OCI-M1 (cell line): ENCODE measurements around the gene MARCOL.

Source experiments
- DNase-seq: peaks from one replicate; lab custom pipeline; 2025; lab: John Stamatoyannopoulos, UW

MARCOL gene

GRCh38 chr5:148238418-148238794, at the start of gene MARCOL:
MARCOL (plus strand) TSS chr5:148238525; CDS start chr5:148238598, 73 bp downstream.
- peak; percentile 40 for DNase-seq

DNA sequence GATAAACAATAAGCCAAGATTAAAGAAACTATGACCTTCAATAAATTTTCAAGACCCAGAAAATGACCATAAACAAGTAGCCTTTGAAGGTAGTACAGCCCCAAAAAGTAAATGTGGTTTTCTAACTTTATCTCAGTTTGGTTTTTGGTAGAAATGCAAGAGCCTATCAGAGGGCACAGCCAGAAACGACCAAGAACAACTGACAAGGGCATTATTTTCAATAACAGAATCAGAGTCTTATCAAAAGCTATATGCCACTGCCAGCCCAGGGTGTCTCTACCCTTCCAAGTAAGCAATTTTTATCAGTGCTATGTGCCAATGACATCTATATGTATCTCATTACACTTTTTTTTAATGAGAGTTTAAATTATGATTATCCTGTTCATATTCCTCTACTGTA, 47.3 kb upstream of the MARCOL start:
- peak; percentile 78 for DNase-seq

DNA sequence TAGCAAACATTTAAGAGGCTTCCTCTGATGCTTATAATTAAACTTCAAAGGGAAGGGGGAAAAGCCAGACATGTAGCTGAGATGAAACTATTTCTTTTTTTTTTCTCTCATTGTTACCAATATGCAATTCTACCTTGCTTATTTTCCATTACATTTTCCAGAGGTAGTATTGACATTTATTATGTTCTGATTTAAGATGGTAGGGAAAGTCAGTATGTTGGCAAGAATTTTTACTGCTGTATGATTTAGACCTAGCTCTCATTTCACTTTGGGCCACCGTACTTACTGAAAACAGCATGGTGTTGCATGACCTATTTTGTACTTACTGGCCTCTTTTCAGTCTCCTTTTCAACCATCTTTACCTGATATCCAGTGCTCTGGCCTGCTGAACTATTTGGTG, 45.1 kb upstream of the MARCOL start:
- DNase-seq = no peak

DNA sequence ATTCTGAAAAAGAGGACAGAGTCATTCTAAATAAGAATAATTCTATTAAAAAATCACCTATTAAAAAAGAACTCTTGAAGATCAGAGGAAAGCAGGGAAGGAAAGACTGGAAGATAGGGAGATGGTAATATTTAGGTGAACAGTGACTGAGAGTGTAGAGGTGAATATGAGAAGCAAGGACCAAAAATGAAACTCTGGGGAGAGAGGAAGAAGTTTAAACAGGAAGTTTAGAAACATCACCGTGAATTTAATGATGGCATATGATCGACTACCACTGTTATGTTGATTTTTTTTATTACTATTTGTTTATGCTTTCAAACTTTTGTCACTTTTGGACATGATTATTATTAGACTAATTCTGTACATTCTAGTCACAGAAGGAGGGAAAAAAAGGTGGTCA, 37.2 kb upstream of the MARCOL start:
- DNase-seq = peak; percentile 28

- DNase-seq = no peak
These were observed 35.7 kb upstream of the MARCOL start, which contains the start of gene SPINK6 for GRCh38 chr5:148202531-148203203. SPINK6 (plus strand) TSS chr5:148203042; CDS start chr5:148203097, 55 bp downstream.

- peak; percentile 26 for DNase-seq
These were observed 33.1 kb upstream of the MARCOL start for GRCh38 chr5:148205044-148205806.

DNA sequence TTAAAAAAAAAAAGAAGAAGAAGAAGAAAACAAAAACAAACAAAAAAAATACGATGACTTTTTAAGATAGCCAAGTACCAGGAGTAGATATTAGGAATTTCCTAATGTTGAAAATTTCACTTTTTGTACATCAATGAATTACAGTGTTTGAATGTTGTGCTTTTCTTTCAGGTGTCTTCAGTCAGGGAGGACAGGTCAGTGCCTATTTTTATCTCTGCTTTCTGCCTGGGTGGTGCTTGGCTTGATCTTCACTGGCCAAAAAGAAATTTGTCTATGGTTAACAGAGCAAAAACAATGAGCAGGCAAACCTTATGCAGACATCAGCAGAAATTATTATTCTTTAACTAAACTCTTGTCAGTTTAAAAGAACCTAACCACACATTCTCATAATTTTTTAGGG, 32.5 kb upstream of the MARCOL start:
- no peak for DNase-seq

- DNase-seq = no peak
These were observed 31.7 kb upstream of the MARCOL start for GRCh38 chr5:148206620-148207019.

DNA sequence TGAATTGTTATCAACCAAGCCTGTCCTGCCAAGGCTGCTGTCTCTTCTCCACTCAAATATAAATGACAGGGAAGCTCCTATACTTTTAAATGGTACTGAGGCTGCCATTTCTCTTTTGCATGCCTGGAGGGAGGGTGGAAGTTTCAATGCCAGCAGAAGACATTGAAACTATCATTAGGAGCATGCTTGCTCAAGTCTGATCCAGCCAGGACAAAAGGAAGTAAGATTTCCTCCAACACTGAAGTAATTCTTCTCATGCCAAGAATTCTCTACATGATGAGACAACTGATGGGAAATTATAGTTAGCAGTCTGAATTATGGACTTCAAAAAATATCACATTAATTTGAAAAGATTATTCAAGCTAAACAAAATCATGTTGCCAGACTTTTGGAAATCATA, 30.1 kb upstream of the MARCOL start:
- no peak for DNase-seq

DNA sequence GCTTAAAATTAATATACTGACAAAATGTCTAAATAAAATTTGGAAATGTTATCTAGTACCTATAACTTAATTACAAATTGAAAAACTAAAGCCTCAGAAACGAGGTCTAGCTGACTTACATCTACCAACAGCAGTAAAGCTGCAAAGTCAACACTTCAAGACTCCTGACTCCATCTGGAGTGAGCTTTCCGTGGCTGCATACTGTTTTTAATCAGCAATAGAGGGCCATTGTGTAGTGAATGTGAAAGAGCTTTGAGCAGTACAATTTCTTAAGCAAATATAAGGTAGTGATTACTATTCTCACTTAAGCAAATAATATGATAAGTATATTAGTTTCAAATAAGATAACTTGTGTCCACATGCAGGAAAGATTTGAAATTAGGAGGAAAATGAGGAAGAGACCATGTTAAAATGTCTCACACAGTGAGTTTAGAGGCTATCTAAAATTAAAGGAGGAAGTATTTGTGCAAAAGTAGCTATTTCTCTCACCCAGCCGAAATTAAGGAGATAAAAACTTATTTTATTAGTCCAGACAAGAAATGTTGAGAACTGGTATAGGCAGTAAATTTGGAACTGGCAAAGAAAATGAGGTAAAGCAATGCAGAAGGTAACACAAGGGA, 29.1 kb upstream of the MARCOL start:
- DNase-seq = peak; percentile 54

DNA sequence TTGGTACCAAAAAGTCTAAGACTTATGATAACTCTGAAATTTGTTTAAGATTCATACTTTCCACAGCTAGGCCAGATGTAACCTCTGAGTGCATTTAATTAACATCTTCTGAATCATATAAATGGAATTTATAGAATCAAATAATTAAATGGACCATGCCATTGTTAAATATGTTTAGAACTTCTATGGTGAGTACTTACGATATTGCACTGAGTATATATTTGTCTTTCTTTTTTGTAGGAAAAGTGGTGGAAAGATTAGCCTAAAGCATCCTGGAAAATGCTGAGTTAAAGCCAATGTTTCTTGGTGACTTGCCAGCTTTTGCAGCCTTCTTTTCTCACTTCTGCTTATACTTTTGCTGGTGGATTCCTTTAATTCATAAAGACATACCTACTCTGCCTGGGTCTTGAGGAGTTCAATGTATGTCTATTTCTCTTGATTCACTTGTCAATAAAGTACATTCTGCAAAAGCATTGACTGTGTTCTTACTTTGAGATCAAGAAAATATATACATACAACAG, 23.6 kb upstream of the MARCOL start:
- no peak for DNase-seq

GRCh38 chr5:148221508-148221907, 16.8 kb upstream of the MARCOL start:
- no peak for DNase-seq

GRCh38 chr5:148224117-148224742, 14.1 kb upstream of the MARCOL start:
- no peak for DNase-seq

DNA sequence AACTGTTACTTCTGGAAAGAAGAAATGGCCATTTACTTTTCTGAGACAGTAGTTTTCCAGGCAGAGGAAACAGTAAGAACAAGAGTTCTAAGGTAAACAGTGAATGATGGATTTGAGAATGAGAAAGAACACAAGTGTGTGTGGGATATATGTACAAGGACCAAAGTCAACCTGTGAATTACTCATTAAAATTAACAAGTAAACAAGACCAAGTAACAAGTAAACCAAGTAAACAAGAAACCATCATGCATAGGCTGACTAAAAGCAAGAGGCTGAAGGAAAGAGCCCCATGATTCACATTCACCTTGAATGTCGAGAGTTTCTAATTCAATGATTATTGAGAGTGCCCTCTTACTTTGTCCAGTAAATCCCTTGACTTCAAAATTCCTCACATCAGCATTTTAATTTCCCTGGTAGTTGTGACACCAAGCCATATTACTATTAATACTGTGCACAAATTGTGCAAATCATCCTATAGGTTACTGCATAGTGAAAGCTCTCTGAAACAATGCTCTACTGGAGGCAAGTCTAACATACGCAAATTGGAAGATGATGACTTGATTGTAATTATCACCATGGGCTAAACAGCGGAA, 9.8 kb upstream of the MARCOL start:
- no peak for DNase-seq

GRCh38 chr5:148229840-148230239, 8.5 kb upstream of the MARCOL start:
- DNase-seq = peak; percentile 17

DNA sequence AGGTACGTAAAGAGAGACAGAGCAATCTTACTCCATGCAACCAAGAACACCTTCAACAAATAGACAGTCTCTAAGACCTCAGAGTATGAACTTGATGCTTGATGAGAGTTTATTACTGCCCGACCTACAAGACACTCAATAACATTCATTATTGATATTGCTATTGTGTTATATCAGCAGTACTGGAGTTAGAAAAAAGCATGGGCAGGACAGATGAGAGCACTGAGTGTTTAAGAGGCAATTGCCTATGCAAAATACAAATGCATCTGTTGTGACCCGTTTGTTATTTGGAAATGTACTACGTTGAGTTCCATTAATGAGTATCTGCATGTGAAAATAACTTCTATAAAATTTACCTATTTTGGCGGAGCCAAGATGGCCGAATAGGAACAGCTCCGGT, 8.1 kb upstream of the MARCOL start:
- DNase-seq = no peak

DNA sequence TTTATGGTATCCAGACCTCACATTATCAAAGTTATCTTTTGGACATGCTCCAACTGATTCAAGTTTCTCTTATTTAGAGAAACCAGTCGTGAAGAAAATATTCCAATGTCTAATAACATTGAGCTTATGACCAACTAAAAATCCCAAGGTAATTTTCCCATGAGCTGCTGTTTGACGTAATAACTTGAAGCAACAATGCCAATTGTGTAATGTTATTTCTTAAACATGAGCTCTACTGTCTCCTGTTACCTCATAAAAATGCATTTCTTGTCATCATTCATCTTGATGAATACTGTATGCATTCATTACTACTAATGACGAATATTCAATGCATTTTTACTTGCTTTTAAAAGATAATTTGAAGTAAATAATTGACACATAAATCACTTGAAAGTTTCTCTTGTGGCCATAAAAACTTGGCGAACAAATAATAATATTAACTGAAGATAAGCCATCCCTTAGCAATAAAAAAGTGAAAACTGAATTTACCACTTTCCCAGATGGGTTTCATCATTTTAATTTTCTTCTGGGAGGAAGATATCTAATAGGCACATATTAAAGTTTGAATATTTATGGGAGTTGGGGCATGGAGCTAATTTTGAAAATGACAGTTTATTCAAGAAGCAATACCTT, 424 bp upstream of the MARCOL start:
- DNase-seq = peak; percentile 40

DNA sequence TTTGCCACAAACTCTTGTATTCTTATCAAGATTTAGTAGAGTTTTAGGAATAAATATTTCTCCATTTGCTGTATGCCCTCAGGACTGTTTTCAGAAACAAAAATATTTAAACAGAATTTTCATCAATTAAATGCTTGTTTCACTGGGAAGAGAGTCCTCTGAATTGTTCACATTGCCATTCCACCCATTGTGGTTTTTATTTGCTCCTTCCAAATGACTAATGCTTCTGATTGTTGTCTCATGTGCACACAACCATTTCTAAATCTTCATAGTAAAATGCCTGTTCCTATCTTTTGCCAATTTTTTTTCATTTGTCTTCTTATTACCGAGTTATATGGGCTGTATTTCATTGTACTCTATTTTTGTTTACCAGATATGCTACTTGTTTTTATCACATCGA, 10.6 kb downstream of the MARCOL start:
- no peak for DNase-seq

DNA sequence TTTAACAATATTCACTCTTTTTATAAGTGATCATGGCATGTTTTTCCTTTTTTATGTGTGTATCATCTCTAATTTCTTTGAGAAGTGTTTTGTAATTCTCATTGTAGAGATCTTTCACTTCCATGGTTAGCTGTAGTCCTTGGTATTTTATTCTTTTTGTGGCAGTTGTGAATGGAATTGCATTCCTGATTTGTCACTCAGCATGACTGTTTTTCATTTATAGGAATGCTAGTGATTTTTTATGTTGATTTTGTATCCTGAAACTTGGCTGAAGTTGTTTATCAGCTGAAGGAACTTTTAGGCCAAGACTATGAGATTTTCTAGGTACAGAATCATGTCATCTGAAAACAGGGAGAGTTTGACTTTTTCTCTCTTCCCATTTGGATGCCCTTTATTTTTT, 17.1 kb downstream of the MARCOL start:
- no peak for DNase-seq

- DNase-seq = no peak
These were observed 21.0 kb downstream of the MARCOL start for GRCh38 chr5:148259288-148259687.

GRCh38 chr5:148261221-148261620, 22.9 kb downstream of the MARCOL start:
- DNase-seq = no peak

DNA sequence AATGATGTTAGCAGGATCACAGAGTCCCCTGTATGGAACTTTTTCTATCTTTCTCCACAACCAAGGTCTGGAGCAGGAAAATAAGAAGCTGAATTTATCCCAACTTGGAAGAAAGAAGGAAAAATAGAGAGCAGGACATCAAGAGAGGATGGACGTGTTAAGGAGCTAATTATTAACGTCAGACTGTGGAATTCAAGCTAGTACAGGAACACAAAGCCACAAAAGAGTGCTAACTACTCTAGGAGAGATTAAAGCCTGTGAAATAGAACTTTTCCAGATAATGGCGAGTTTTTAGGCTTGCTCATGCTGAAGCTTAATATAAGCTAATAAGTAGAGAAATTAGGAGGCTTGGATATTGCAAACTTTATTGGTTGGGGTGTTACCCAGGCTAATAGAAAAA, 29.6 kb downstream of the MARCOL start:
- no peak for DNase-seq
